BE2C (cell line): Measurements from ENCODE around the gene VPS54.
"Not testable (repeated sequence)": the region's sequence is repeated elsewhere in the genome, so short reads cannot be mapped to it uniquely, and the experiment has no call there.

Source experiments
- DNase-seq: peaks from one replicate; pipeline ENCODE4 v3.0.0-alpha.2; 2020
- H3K27me3 ChIP-seq: fragments of 250-450 bp; sonication (Bioruptor Pico); 2 replicates; pipeline ENCODE4 v1.5.1; 2020; ENCODE audit warnings: mild to moderate bottlenecking
- H3K36me3 ChIP-seq: fragments of 250-450 bp; sonication (Bioruptor Pico); 2 replicates; pipeline ENCODE4 v1.5.1; 2020; ENCODE audit warnings: mild to moderate bottlenecking
- H3K4me1 ChIP-seq: fragments of 250-450 bp; sonication (Bioruptor Pico); 2 replicates; pipeline ENCODE4 v1.5.1; 2020
- H3K4me3 ChIP-seq: 2 replicates; pipeline ENCODE4 v1.5.1; 2011; ENCODE audit warnings: low read depth, low read length
- H3K9me3 ChIP-seq: fragments of 250-450 bp; sonication (Bioruptor Pico); 2 replicates; pipeline ENCODE4 v1.5.1; 2020
- TF ChIP-seq, protein P1 (sequence below): IDR thresholded peaks from 2 replicates; pipeline ENCODE4 v1.5.1; 2012; ENCODE audit warnings: mild to moderate bottlenecking, low read depth, low read length

Gene VPS54

DNA sequence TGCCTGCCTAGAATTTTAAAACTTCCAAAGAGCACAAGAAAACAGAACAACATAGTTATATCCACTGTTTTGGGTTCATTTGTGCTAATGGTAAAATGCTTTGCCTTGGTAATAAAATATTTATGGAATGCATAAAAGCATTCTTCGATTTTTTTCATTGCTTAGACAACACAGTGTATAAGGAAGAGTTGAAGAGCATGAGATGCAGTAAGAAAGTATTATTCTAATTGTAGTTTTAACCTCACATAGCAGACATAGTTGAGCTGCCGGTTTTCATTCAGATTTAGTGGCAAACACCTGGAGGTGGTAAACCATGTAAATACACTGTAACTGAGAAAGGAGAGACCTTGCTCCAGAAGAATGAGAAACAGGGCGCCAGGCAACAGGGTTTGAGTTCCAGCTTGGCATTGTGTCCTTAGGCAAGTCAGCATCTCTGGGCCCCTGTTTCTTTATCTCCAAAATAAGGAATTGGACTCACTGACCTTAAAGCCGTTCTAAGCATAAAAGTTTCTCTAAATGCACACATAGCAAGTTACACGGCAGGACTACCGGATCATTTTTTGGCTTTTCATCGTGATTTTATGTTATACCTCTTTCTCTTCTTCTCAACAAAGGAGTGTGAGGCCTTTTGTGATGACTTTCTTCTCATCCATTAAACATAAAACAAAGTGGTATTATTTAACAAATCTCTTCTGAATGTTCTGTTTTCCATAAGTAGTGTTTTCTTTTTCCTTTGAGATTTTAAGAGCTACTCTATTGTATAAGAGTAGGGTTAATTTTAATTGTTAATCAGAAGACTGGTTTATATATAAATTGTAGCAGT lies 169.6 kb downstream of the VPS54 start:
- H3K9me3 ChIP-seq: no peaks in the 10 kb centered on the region
- peaks cover 2% of the 10 kb centered on the region for H3K4me1 ChIP-seq
- no peak overlapping the region for H3K4me3 ChIP-seq
- TF ChIP-seq, protein P1, sequence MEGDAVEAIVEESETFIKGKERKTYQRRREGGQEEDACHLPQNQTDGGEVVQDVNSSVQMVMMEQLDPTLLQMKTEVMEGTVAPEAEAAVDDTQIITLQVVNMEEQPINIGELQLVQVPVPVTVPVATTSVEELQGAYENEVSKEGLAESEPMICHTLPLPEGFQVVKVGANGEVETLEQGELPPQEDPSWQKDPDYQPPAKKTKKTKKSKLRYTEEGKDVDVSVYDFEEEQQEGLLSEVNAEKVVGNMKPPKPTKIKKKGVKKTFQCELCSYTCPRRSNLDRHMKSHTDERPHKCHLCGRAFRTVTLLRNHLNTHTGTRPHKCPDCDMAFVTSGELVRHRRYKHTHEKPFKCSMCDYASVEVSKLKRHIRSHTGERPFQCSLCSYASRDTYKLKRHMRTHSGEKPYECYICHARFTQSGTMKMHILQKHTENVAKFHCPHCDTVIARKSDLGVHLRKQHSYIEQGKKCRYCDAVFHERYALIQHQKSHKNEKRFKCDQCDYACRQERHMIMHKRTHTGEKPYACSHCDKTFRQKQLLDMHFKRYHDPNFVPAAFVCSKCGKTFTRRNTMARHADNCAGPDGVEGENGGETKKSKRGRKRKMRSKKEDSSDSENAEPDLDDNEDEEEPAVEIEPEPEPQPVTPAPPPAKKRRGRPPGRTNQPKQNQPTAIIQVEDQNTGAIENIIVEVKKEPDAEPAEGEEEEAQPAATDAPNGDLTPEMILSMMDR: no peak
- no peaks in the 10 kb centered on the region for H3K36me3 ChIP-seq
- no peak for DNase-seq
- no peaks in the 10 kb centered on the region for H3K27me3 ChIP-seq

DNA sequence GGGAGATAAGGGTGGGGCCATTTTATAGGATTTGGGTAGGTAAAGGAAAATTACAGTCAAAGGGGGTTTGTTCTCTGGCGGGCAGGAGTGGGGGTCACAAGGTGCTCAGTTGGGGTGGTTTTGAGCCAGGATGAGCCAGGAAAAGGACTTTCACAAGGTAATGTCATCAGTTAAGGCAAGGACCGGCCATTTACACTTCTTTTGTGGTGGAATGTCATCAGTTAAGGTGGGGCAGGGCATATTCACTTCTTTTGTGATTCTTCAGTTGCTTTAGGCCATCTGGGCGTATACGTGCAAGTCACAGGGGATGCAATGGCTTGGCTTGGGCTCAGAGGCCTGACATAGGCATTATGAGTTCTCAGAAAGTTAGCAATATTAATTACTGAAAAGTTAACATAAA lies 171.7 kb downstream of the VPS54 start:
- H3K36me3 ChIP-seq, H3K4me1 ChIP-seq, H3K4me3 ChIP-seq: not testable (repeated sequence)

DNA sequence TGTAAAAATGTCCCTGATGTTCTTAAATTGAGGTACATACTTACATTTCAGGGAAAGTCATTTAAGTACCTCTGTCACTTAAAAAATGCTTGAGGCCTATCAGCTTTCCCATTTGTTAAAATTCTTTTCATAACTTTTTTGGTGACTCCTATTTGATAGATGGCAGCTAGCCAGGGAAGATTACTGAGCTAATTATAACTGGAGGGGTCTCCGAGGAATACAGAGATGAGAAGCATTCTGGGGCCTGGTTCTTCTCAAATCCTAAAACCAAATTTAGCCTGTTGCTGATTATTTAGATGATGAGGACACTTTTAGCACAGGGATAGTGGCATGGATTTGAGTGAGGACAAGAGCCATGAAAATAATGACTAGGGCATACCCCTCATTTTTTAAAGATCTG lies 172.7 kb downstream of the VPS54 start:
- Histone ChIP-seq H3K4me3 (no peak overlapping the region), H3K4me1 (peaks cover 2% of the 10 kb centered on the region), H3K36me3 (no peaks in the 10 kb centered on the region), H3K9me3 (no peaks in the 10 kb centered on the region), H3K27me3 (no peaks in the 10 kb centered on the region)
- TF ChIP-seq, protein P1: no peak
- DNase-seq: peak; percentile 44

More for the DNA sequence above, 171.7 kb downstream of the VPS54 start:
- DNase-seq, H3K9me3 ChIP-seq, H3K27me3 ChIP-seq: not testable (repeated sequence)

DNA sequence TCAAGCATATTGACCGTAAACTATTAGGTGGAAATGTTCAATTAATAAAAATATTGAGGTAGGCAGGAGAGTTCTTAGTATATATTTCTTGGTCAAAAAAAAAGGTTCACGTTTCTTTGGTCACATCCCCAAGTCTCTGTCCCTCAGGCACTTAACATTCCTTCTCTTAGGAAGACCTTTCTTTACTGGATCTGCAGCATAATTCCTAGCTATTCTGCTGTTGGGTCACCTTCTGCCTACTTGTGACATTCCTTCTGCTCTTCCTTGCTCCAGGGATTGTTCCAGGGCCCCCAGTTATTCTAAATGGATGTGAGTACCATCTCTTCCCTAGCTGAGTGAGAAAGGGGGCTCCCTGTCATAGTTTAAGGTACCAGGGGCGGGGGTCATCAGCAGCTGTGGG lies 173.4 kb downstream of the VPS54 start:
- TF ChIP-seq, protein P1: no peak
- Histone ChIP-seq H3K27me3 (no peaks in the 10 kb centered on the region), H3K4me1 (peaks cover 2% of the 10 kb centered on the region), H3K36me3 (no peaks in the 10 kb centered on the region), H3K9me3 (no peaks in the 10 kb centered on the region), H3K4me3 (no peak overlapping the region)
- DNase-seq: no peak

DNA sequence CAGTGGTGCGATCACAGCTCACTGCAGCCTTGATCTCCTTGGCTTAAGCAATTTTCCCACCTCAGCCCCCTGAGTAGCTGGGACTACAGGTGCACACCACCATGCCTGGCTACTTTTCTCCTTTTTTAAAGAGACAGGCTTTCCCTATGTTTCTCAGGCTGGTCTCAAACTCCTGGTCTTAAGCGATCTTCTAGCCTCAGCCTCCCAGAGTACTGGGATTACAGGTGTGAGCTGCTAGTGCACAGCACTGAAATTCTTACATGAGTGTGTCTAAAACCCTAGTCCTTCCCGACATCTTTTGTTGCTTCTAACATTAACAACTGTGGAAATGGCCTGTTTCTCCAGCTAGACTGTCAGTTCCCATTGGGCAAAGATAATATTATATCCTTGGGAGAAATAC lies 174.6 kb downstream of the VPS54 start:
- peaks cover 2% of the 10 kb centered on the region for H3K4me1 ChIP-seq
- H3K36me3 ChIP-seq: no peaks in the 10 kb centered on the region
- TF ChIP-seq, protein P1: no peak
- DNase-seq: no peak
- H3K27me3 ChIP-seq: no peaks in the 10 kb centered on the region
- H3K9me3 ChIP-seq: no peaks in the 10 kb centered on the region
- H3K4me3 ChIP-seq: no peak overlapping the region

DNA sequence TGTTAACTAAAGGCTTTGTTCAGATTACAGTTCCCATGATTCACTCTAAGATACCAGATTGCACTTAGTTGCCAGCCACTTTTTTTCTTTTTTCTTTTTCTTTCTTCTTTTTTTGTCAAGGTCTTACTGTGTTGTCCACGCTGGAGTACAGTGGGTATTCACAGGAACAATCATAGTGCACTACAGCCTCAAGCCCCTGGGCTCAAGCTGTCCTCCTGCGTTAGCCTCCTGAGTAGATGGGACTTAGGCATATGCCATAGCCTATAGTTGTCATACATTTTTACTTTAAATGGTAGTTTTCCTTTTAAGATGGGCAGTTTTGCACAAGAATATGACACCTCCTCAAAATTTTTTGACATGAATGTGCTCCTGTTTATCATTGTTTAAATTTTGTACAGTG lies 175.4 kb downstream of the VPS54 start:
- no peaks in the 10 kb centered on the region for H3K9me3 ChIP-seq
- H3K4me3 ChIP-seq: no peak overlapping the region
- TF ChIP-seq, protein P1: no peak
- no peaks in the 10 kb centered on the region for H3K36me3 ChIP-seq
- DNase-seq: no peak
- H3K4me1 ChIP-seq: peaks cover 2% of the 10 kb centered on the region
- H3K27me3 ChIP-seq: no peaks in the 10 kb centered on the region
